TTC549 (cell line): ENCODE measurements around the gene USP1.

Experiments used
- FAIRE-seq: peaks from 2 replicates; lab custom pipeline; 2012; peaks lifted over from hg19 to GRCh38; lab: Jason Lieb, UNC

Gene USP1

GRCh38 chr1:62487956-62488355, 51.1 kb downstream of the USP1 start:
- no peak for FAIRE-seq

- no peak for FAIRE-seq
These were observed 55.7 kb downstream of the USP1 start for GRCh38 chr1:62492521-62492920.

- no peak for FAIRE-seq
These were observed 56.8 kb downstream of the USP1 start for GRCh38 chr1:62493656-62494055.

GRCh38 chr1:62494137-62494536, 57.3 kb downstream of the USP1 start:
- no peak for FAIRE-seq

GRCh38 chr1:62500210-62500609, 63.4 kb downstream of the USP1 start:
- peak; percentile 5 for FAIRE-seq
